ENCODE data around the gene MBLAC1. TPM values are rescaled to one million over a fixed set of nuclear protein-coding genes. Genes with fewer than 3 reads are reported as not detected.

MBLAC1 gene
- polyA plus RNA-seq, 1 donor from 2014 or later = 6.4 TPM

GRCh38 chr7:100124301-100125230, 2.2 kb upstream of the MBLAC1 start:
- Histone ChIP-seq H3K4me2 (ENCODE audit: low read length) (no peak overlapping the region), H3K27ac (ENCODE audit: low read length) (no peak overlapping the region), H3K36me3 (ENCODE audit: insufficient read depth, low read length) (peaks cover 8% of the 10 kb centered on the region), H3F3A (ENCODE audit: insufficient read depth, low read length, poor library complexity, severe bottlenecking) (peaks cover 3% of the 10 kb centered on the region), H3K27me3 (ENCODE audit: insufficient read depth, low read depth, low read length) (no peaks in the 10 kb centered on the region), H3K9ac (ENCODE audit: low read length) (no peak overlapping the region), H4K20me1 (ENCODE audit: insufficient read depth) (no peaks in the 10 kb centered on the region), H3K9me3 (ENCODE audit: low read length) (no peaks in the 10 kb centered on the region), H3K79me2 (replicated peaks; ENCODE audit: insufficient read depth, low read length) (peaks cover 4% of the 10 kb centered on the region), H3K4me3 (ENCODE audit: low read length) (no peak overlapping the region), H3K9me2 (ENCODE audit: insufficient read depth, low read length) (no peaks in the 10 kb centered on the region), H2AFZ (ENCODE audit: low read depth, low read length) (no peak overlapping the region)
- TF ChIP-seq MXI1 (conservative IDR thresholded peaks at IDR 0.05; ENCODE audit: poor library complexity, severe bottlenecking) (no peak), SMC3 (conservative IDR thresholded peaks at IDR 0.05; ENCODE audit: poor library complexity) (no peak), EZH2 (IDR thresholded peaks at IDR 0.05; ENCODE audit: borderline replicate concordance, insufficient read depth, low read length, poor library complexity, severe bottlenecking) (no peak), POLR2AphosphoS5 (IDR thresholded peaks at IDR 0.05) (no peak), TAF1 (IDR thresholded peaks at IDR 0.05; ENCODE audit: low read depth) (no peak), EP300 (conservative IDR thresholded peaks at IDR 0.05; ENCODE audit: poor library complexity, severe bottlenecking) (no peak), RAD21 (conservative IDR thresholded peaks at IDR 0.05) (no peak), REST (IDR thresholded peaks at IDR 0.05; ENCODE audit: borderline replicate concordance) (no peak), CTCF (IDR thresholded peaks at IDR 0.05; ENCODE audit: poor library complexity, severe bottlenecking) (no peak)

GRCh38 chr7:100126239-100126930, 382 bp upstream of the MBLAC1 start:
- Histone ChIP-seq H2AFZ (ENCODE audit: low read depth, low read length) (peak overlapping the region; percentile 46), H3K79me2 (replicated peaks; ENCODE audit: insufficient read depth, low read length) (no peaks in the 10 kb centered on the region), H3K9ac (ENCODE audit: low read length) (peak overlapping the region; percentile 92), H3K9me2 (ENCODE audit: insufficient read depth, low read length) (no peaks in the 10 kb centered on the region), H3K36me3 (ENCODE audit: insufficient read depth, low read length) (peaks cover 8% of the 10 kb centered on the region), H3K9me3 (ENCODE audit: low read length) (no peaks in the 10 kb centered on the region), H3K27me3 (ENCODE audit: insufficient read depth, low read depth, low read length) (no peaks in the 10 kb centered on the region), H3K4me2 (ENCODE audit: low read length) (peak overlapping the region; percentile 80), H3K4me3 (ENCODE audit: low read length) (peak overlapping the region; percentile 87), H3F3A (ENCODE audit: insufficient read depth, low read length, poor library complexity, severe bottlenecking) (peaks cover 3% of the 10 kb centered on the region), H3K27ac (ENCODE audit: low read length) (peak overlapping the region; percentile 97), H4K20me1 (ENCODE audit: insufficient read depth) (no peaks in the 10 kb centered on the region)
- TF ChIP-seq EZH2 (IDR thresholded peaks at IDR 0.05; ENCODE audit: borderline replicate concordance, insufficient read depth, low read length, poor library complexity, severe bottlenecking) (no peak), CTCF (IDR thresholded peaks at IDR 0.05; ENCODE audit: poor library complexity, severe bottlenecking) (peak; percentile 27)

All from neural cell (in vitro differentiated cells).